Endodermal cell (in vitro differentiated cells): ENCODE results near the gene ACAP1. TPM values are rescaled to one million over a fixed set of nuclear protein-coding genes. Genes with fewer than 3 reads are reported as not detected.
A peak's percentile ranks its signal among the peaks of the same experiment; 100 is the strongest.

Experiments
- DNase-seq: peaks from one replicate; pipeline ENCODE4 v3.0.0-alpha.2; 2017
- H3K27ac ChIP-seq: 2 replicates; pipeline ENCODE4 v1.5.1; 2013; ENCODE audit warnings: mild to moderate bottlenecking, low read depth, low read length, moderate library complexity
- H3K27me3 ChIP-seq: 2 replicates; pipeline ENCODE4 v1.6.1; 2013; ENCODE audit warnings: mild to moderate bottlenecking, low read length, moderate library complexity; ENCODE audit not compliant: insufficient read depth, control insufficient read depth, poor library complexity, severe bottlenecking
- H3K36me3 ChIP-seq: 2 replicates; pipeline ENCODE4 v1.7.0; 2013; ENCODE audit warnings: mild to moderate bottlenecking, low read length, moderate library complexity; ENCODE audit not compliant: control insufficient read depth, insufficient read depth
- H3K4me1 ChIP-seq: one replicate; pipeline ENCODE4 v1.7.0; 2013; ENCODE audit warnings: low read length; ENCODE audit not compliant: control insufficient read depth, insufficient read depth
- H3K4me3 ChIP-seq: 2 replicates; pipeline ENCODE4 v1.5.1; 2013; ENCODE audit warnings: mild to moderate bottlenecking, low read length, moderate library complexity
- H3K9ac ChIP-seq: 2 replicates; pipeline ENCODE4 v1.6.1; 2013; ENCODE audit warnings: mild to moderate bottlenecking, low read length, moderate library complexity; ENCODE audit not compliant: poor library complexity, severe bottlenecking; ENCODE audit errors: extremely low read depth
- H3K9me3 ChIP-seq: 2 replicates; pipeline ENCODE4 v1.6.1; 2013; ENCODE audit warnings: mild to moderate bottlenecking, low read length, moderate library complexity; ENCODE audit not compliant: control insufficient read depth
- H3K27ac Mint-ChIP-seq: 2 replicates; pipeline ENCODE4 v1.8.0; 2020; ENCODE audit warnings: mixed read lengths
- H3K27me3 Mint-ChIP-seq: 2 replicates; pipeline ENCODE4 v1.8.0; 2021; ENCODE audit warnings: mild to moderate bottlenecking, mixed read lengths; ENCODE audit not compliant: insufficient read depth
- H3K36me3 Mint-ChIP-seq: 2 replicates; pipeline ENCODE4 v1.8.0; 2020; ENCODE audit warnings: low read depth, mixed read lengths
- H3K4me1 Mint-ChIP-seq: 2 replicates; pipeline ENCODE4 v1.8.0; 2020; ENCODE audit warnings: mixed read lengths
- H3K4me3 Mint-ChIP-seq: 2 replicates; pipeline ENCODE4 v1.8.0; 2020; ENCODE audit warnings: mild to moderate bottlenecking, moderate library complexity, mixed read lengths
- H3K9me3 Mint-ChIP-seq: 2 replicates; pipeline ENCODE4 v1.8.0; 2020; ENCODE audit warnings: mild to moderate bottlenecking, mixed read lengths
- CTCF ChIP-seq: fragments of 200-600 bp; sonication (generic); conservative IDR thresholded peaks from 2 replicates; pipeline ENCODE4 v1.5.0; 2021; ENCODE audit warnings: antibody characterized with exemption, mild to moderate bottlenecking
- WGBS, 2 experiments: methylation state at CpG; one replicate each; pipeline versions ENCODE4 v1.1.5 to v1.1.7; 2013; ENCODE audit warnings: missing lambda C conversion rate in 2 of 2, mixed read lengths in 1 of 2; ENCODE audit not compliant: insufficient coverage in 1 of 2, insufficient read length in 1 of 2; 5-methylcytosine and 5-hydroxymethylcytosine counted together
- total RNA-seq, 2 donors: library from RNA; stranded (reverse); fragmentation: NEBNext Ultra II Directional in 1 of 2; extraction: Animal tissue kit (Norgen Biotek cat#: 25700) in 1 of 2; gene quantifications; 2 replicates in 1 of 2; 3 replicates in 1 of 2; pipeline ENCODE4 v1.2.1, GENCODE V29; 2021

ACAP1 gene
- total RNA-seq, 2 donors from 2014 or later = 4.5 to 8.4 TPM

DNA sequence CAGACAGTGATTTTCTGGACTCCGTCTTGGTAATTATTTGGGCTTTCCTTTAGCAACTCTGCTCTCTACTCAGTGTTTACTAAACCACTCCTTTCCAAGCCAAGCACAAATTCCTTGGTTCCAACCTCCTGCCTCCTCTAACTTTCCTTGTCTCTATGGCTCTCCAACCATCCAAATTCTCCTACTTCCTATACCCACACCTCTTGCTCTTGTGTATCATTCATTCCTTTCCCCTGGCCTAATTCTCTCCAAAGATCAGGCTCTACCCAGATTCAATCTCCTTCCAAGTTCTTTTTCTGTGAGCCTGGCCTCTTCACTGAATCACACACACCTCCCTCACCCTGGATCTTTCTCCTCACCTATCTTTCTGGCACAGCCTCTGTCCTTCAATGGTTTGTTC, 8.3 kb upstream of the ACAP1 start:
- 92 to 100% methylated on average over 1 of the region's 1 CpG for whole genome bisulfite sequencing, 2 experiments
- peaks cover 24% of the 10 kb centered on the region for H3K36me3 ChIP-seq
- no peak overlapping the region for H3K27ac ChIP-seq
- no peak for TF ChIP-seq CTCF
- H3K27me3 ChIP-seq = no peaks in the 10 kb centered on the region
- H3K4me1 Mint-ChIP-seq = peaks cover 10% of the 10 kb centered on the region
- no peak overlapping the region for H3K27ac Mint-ChIP-seq
- peak overlapping the region; percentile 82 for H3K4me3 ChIP-seq
- peak overlapping the region; percentile 81 for H3K4me3 Mint-ChIP-seq
- no peaks in the 10 kb centered on the region for H3K9me3 ChIP-seq
- peaks cover 16% of the 10 kb centered on the region for H3K36me3 Mint-ChIP-seq
- H3K4me1 ChIP-seq = no peaks in the 10 kb centered on the region
- H3K27me3 Mint-ChIP-seq = no peaks in the 10 kb centered on the region
- no peak overlapping the region for H3K9ac ChIP-seq
- no peak for DNase-seq
- H3K9me3 Mint-ChIP-seq = no peaks in the 10 kb centered on the region

DNA sequence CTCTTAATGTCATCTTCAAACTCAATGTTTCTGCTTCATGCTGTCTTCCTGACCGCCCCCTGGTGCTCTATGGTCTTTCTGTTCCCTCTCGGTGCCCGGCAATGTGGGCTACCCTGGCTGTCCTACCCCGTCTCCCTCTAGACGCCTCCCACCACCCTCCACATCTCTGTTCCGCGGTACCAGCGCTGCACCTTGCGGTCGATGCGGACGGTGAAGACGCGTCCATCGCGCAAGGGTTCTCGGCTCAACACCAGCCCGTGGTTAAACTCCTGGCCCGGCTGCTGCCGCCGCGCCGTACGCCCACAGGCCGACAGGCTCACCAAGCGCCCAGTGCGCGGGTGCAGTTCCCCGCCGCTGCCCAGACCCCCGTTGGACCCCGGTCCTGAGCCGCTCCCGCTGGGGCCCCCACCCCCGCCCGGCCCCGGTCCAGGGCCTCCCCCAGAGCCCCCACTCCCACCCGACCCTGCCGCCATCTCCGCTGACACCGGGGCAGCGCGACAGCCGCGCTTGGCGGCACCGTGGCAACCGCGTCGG, 7.4 kb upstream of the ACAP1 start, which contains the start of gene NEURL4:
TSS of gene NEURL4 (minus strand) at position 496 of the 534 bp plus-strand sequence. CDS start at position 473, 23 bp downstream.
- Histone ChIP-seq H3K27ac (peak within 1 kb of the TSS; percentile 98), H3K4me1 (no peaks in the 10 kb centered on the region), H3K27me3 (no peaks in the 10 kb centered on the region), H3K36me3 (peaks cover 16% of the 10 kb centered on the region), H3K9ac (peak within 1 kb of the TSS; percentile 71), H3K4me3 (peak within 1 kb of the TSS; percentile 82), H3K9me3 (no peaks in the 10 kb centered on the region)
- Mint-ChIP-seq H3K27ac (peak within 1 kb of the TSS; percentile 96), H3K27me3 (no peaks in the 10 kb centered on the region), H3K4me1 (peaks cover 10% of the 10 kb centered on the region), H3K9me3 (no peaks in the 10 kb centered on the region), H3K4me3 (peak within 1 kb of the TSS; percentile 81), H3K36me3 (peaks cover 12% of the 10 kb centered on the region)
- DNase-seq = no peak
- TF ChIP-seq CTCF = no peak
- WGBS, 2 experiments = 0 to 3% methylated on average over 4 to 50 of the region's 50 CpGs

- Histone ChIP-seq H3K9ac (peak overlapping the region; percentile 71), H3K36me3 (peaks cover 10% of the 10 kb centered on the region), H3K4me1 (no peaks in the 10 kb centered on the region), H3K9me3 (no peaks in the 10 kb centered on the region), H3K27ac (peak overlapping the region; percentile 98), H3K4me3 (peak overlapping the region; percentile 82), H3K27me3 (no peaks in the 10 kb centered on the region)
- Mint-ChIP-seq H3K27ac (peak overlapping the region; percentile 96), H3K4me3 (peak overlapping the region; percentile 81), H3K4me1 (peaks cover 10% of the 10 kb centered on the region), H3K27me3 (no peaks in the 10 kb centered on the region), H3K36me3 (peaks cover 7% of the 10 kb centered on the region), H3K9me3 (no peaks in the 10 kb centered on the region)
- DNase-seq = peak; percentile 100
- WGBS, 2 experiments = 0% methylated on average over 33 to 43 of the region's 43 CpGs
- no peak for TF ChIP-seq CTCF
Measured at GRCh38 chr17:7329374-7329996, 6.8 kb upstream of the ACAP1 start.
